Chondrocyte (in vitro differentiated cells): ENCODE results near the gene RTTN. TPM values are rescaled to one million over a fixed set of nuclear protein-coding genes. Genes with fewer than 3 reads are reported as not detected.

Source experiments
- DNase-seq: peaks from one replicate; pipeline ENCODE4 v3.0.0; 2021; ENCODE audit warnings: mixed read lengths, low spot score
- H3K27ac Mint-ChIP-seq: one replicate; pipeline ENCODE4 v1.8.0; 2021; ENCODE audit warnings: mild to moderate bottlenecking, moderate library complexity, mixed read lengths; ENCODE audit not compliant: unreplicated experiment
- H3K27me3 Mint-ChIP-seq: 2 replicates; pipeline ENCODE4 v1.8.0; 2021; ENCODE audit warnings: low read depth, mixed read lengths
- H3K36me3 Mint-ChIP-seq: 2 replicates; pipeline ENCODE4 v1.8.0; 2021; ENCODE audit warnings: low read depth, mixed read lengths
- H3K4me1 Mint-ChIP-seq: 2 replicates; pipeline ENCODE4 v1.8.0; 2021; ENCODE audit warnings: low read depth, mild to moderate bottlenecking, mixed read lengths
- H3K4me3 Mint-ChIP-seq: one replicate; pipeline ENCODE4 v1.8.0; 2021; ENCODE audit warnings: mild to moderate bottlenecking, moderate library complexity, mixed read lengths; ENCODE audit not compliant: unreplicated experiment
- H3K9me3 Mint-ChIP-seq: 2 replicates; pipeline ENCODE4 v1.8.0; 2021; ENCODE audit warnings: low read depth, mixed read lengths
- total RNA-seq: library from RNA; stranded (reverse); gene quantifications from 3 replicates; pipeline ENCODE4 v1.2.1, GENCODE V29; 2021
- TF ChIP-seq, protein P1 (sequence below): fragments of 200-600 bp; sonication (generic); IDR thresholded peaks from 2 replicates; pipeline ENCODE4 v1.5.0; 2021; ENCODE audit warnings: antibody characterized with exemption, mild to moderate bottlenecking, moderate library complexity

RTTN gene
- total RNA-seq, 1 donor from 2014 or later = 4.8 TPM

DNA sequence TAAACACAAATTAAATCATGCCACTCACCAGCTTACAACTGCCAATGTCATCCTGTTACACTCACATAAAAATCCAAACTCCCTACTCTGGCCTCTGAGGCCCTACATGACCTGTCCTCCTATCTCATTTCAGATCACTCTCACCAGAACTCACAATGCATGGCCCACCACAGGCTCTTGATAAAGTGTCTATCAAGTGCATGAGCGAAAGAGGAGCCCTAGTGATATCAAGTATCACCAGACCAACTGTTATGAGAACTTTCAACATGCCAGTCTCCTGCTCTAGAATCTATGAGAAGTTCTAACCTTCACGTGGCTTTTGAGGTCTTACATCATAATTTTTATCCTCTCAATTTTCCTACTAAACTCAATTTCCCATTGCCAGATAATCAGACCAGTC lies 181.4 kb downstream of the RTTN start:
- Mint-ChIP-seq H3K4me3 (no peak overlapping the region), H3K27ac (no peak overlapping the region), H3K36me3 (peaks cover 17% of the 10 kb centered on the region), H3K27me3 (no peaks in the 10 kb centered on the region), H3K9me3 (no peaks in the 10 kb centered on the region), H3K4me1 (no peaks in the 10 kb centered on the region)
- TF ChIP-seq, protein P1, sequence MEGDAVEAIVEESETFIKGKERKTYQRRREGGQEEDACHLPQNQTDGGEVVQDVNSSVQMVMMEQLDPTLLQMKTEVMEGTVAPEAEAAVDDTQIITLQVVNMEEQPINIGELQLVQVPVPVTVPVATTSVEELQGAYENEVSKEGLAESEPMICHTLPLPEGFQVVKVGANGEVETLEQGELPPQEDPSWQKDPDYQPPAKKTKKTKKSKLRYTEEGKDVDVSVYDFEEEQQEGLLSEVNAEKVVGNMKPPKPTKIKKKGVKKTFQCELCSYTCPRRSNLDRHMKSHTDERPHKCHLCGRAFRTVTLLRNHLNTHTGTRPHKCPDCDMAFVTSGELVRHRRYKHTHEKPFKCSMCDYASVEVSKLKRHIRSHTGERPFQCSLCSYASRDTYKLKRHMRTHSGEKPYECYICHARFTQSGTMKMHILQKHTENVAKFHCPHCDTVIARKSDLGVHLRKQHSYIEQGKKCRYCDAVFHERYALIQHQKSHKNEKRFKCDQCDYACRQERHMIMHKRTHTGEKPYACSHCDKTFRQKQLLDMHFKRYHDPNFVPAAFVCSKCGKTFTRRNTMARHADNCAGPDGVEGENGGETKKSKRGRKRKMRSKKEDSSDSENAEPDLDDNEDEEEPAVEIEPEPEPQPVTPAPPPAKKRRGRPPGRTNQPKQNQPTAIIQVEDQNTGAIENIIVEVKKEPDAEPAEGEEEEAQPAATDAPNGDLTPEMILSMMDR = no peak
- no peak for DNase-seq

DNA sequence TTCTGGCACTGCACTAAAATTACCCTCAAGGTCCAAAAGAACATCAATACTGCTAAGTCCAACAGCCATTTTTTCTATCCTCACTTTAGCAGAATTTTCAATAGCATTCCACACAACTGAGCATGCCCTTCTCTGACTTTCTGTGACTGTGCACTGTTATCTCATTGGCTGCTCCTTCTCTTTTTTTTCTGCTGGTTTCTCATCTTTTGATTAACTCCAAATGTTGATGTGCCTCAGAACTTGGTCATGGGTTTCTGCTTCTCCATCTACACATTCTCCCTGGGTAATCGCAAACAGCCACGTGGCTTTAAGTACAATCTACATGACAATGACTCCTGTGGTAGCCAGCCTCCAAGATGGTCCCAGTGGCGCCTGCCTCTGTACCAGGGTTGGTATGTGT lies 182.9 kb downstream of the RTTN start:
- H3K4me3 Mint-ChIP-seq = no peak overlapping the region
- H3K9me3 Mint-ChIP-seq = no peaks in the 10 kb centered on the region
- no peaks in the 10 kb centered on the region for H3K4me1 Mint-ChIP-seq
- no peak overlapping the region for H3K27ac Mint-ChIP-seq
- no peak for DNase-seq
- H3K27me3 Mint-ChIP-seq = no peaks in the 10 kb centered on the region
- TF ChIP-seq, protein P1 = no peak
- peaks cover 17% of the 10 kb centered on the region for H3K36me3 Mint-ChIP-seq

DNA sequence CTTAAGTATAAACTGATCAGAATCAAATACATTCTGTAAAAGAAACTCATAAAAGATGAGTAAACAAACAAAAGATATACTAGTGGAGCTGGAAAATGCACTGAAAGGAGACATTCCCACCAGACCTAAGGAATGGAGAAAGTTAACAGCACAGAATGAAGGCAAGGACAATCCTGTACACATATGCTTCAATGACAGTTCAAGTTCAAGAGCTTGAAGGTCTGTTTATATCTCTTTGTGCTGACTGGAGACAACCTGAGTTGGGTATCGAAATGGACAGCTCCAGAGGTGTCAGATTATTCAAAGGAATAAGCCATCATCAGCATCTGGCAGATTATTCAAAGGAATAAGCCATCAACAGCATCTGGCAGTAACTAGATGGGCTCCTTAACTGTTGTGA lies 184.0 kb downstream of the RTTN start:
- TF ChIP-seq, protein P1 = no peak
- no peaks in the 10 kb centered on the region for H3K9me3 Mint-ChIP-seq

DNA sequence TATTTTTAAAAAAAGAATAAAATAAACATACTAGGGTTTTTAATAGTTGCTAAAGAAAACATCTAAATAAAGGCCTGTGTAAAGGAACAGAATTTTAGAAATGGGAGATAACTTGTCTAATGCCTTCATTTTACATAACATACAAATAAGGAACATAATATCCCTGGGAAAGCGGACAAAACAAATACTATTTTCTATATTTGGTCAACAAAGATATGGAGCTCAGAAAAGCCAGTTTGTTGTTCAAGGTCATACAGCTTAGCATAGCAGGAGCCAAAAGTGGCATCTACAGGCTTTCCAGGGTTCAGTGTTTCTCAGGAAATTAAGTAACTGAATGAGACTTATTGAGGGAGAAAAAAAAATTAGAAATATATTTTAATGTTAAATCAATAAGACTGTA lies 184.4 kb downstream of the RTTN start:
- Mint-ChIP-seq H3K27me3 (no peaks in the 10 kb centered on the region), H3K4me3 (no peak overlapping the region), H3K27ac (no peak overlapping the region), H3K9me3 (no peaks in the 10 kb centered on the region), H3K4me1 (no peaks in the 10 kb centered on the region), H3K36me3 (peaks cover 20% of the 10 kb centered on the region)
- no peak for DNase-seq
- TF ChIP-seq, protein P1 = no peak

More for the DNA sequence above, 184.0 kb downstream of the RTTN start:
- no peak overlapping the region for H3K27ac Mint-ChIP-seq
- DNase-seq = no peak
- H3K27me3 Mint-ChIP-seq = no peaks in the 10 kb centered on the region
- H3K4me3 Mint-ChIP-seq = no peak overlapping the region
- H3K36me3 Mint-ChIP-seq = peaks cover 19% of the 10 kb centered on the region
- no peaks in the 10 kb centered on the region for H3K4me1 Mint-ChIP-seq

DNA sequence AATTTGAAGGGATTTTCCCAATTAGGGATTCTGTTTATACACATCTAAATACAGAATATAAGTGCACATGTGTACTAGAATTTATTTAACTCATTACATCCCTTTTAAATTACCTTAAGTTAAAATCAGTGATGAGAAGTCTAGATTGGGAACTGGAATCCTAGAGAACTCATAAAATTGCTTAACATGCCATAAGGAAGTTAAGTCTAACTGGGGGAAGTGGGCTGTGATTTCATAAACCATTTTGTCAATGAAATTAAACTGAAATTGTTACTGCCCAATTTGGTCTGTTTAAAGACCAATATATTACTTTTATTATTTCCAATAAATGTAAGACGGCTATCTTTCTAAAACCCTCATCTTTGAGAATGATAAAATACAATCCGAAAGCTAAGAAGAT lies 185.5 kb downstream of the RTTN start:
- no peaks in the 10 kb centered on the region for H3K4me1 Mint-ChIP-seq

More for the DNA sequence above, 185.5 kb downstream of the RTTN start:
- Mint-ChIP-seq H3K9me3 (no peaks in the 10 kb centered on the region), H3K4me3 (no peak overlapping the region), H3K27me3 (no peaks in the 10 kb centered on the region), H3K36me3 (peaks cover 20% of the 10 kb centered on the region), H3K27ac (no peak overlapping the region)
- TF ChIP-seq, protein P1 = no peak
- DNase-seq = no peak
